Right lobe of liver (tissue), 4 donors: ENCODE measurements around the gene ALKBH8.

Experiments used
- POLR2A ChIP-seq: fragments of 450-650 bp; IDR thresholded peaks from one replicate; pipeline ENCODE4 v1.6.1; 2017; ENCODE audit warnings: antibody characterized with exemption, mild to moderate bottlenecking
- TF ChIP-seq, protein P1 (sequence below), 4 donors: fragments of 200-600 bp in 3 of 4; fragments of 450-650 bp in 1 of 4; IDR thresholded peaks; one replicate each; pipeline versions ENCODE4 v1.5.1 to v1.8.0; 2016 to 2022; ENCODE audit warnings: antibody characterized with exemption in 4 of 4, mild to moderate bottlenecking in 2 of 4
- donor health status: DM: no; HTN: no; CAD: no.
- donor health status: DM: no; HTN: no; CAD: no.
- donor health status: DM: no; HTN: yes; CAD: no.

DNA sequence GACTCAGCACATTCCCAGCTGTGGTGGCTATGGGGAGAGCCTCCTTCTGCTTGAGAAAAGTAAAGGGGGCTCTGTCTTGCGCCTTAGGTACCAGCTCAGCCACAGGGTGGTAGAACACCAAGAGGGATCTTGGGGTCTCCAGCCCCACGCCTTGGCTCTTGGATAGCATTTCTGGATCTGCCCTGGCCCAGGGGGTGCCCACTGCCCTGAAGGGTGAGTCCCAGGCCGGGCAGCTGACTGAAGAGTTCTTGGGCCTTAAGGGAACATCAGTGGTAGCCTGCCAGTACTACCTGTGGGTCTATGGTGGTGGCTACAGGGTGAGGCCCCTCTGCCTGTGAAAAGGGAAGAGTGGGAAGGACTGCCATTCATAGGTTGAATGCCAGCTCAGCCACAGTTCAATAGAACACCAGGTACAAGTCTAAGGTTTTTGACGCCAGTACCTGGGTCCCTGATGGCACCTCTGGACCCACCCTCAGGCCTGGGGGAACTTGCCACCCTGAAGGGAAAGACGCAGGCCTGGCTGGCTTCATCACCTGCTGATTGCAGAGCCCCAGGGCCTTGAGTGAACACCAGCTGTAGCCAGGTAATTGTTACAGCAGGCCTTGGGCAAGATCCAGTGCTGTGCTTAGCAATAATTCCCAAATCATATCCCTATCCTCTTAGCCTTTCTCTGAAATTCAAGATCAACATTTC is 111.8 kb downstream of the ALKBH8 start:
- TF ChIP-seq, protein P1, sequence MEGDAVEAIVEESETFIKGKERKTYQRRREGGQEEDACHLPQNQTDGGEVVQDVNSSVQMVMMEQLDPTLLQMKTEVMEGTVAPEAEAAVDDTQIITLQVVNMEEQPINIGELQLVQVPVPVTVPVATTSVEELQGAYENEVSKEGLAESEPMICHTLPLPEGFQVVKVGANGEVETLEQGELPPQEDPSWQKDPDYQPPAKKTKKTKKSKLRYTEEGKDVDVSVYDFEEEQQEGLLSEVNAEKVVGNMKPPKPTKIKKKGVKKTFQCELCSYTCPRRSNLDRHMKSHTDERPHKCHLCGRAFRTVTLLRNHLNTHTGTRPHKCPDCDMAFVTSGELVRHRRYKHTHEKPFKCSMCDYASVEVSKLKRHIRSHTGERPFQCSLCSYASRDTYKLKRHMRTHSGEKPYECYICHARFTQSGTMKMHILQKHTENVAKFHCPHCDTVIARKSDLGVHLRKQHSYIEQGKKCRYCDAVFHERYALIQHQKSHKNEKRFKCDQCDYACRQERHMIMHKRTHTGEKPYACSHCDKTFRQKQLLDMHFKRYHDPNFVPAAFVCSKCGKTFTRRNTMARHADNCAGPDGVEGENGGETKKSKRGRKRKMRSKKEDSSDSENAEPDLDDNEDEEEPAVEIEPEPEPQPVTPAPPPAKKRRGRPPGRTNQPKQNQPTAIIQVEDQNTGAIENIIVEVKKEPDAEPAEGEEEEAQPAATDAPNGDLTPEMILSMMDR (IDR thresholded peaks at IDR 0.05), result no peak
- no peak for TF ChIP-seq POLR2A
